Nephron (organoid): Measurements from ENCODE around the gene PLCB1.
A peak's percentile ranks its signal among the peaks of the same experiment; 100 is the strongest.
"Not testable (repeated sequence)": the region's sequence is repeated elsewhere in the genome, so short reads cannot be mapped to it uniquely, and the experiment has no call there.

Experiments used
- H3K27ac Mint-ChIP-seq, 3 experiments: 2 replicates each; pipeline ENCODE4 v1.8.0; 2020; ENCODE audit warnings: mixed read lengths in 3 of 3, mild to moderate bottlenecking in 2 of 3, moderate library complexity in 1 of 3
- H3K27me3 Mint-ChIP-seq: 2 replicates; pipeline ENCODE4 v1.8.0; 2021; ENCODE audit warnings: low read depth, mild to moderate bottlenecking, moderate library complexity, mixed read lengths
- H3K36me3 Mint-ChIP-seq: 2 replicates; pipeline ENCODE4 v1.8.0; 2020; ENCODE audit warnings: low read depth, mixed read lengths
- H3K4me1 Mint-ChIP-seq: 2 replicates; pipeline ENCODE4 v1.8.0; 2020; ENCODE audit warnings: mixed read lengths
- H3K4me3 Mint-ChIP-seq, 3 experiments: 2 replicates each; pipeline ENCODE4 v1.8.0; 2020; ENCODE audit warnings: mild to moderate bottlenecking in 3 of 3, mixed read lengths in 3 of 3, moderate library complexity in 2 of 3
- H3K9me3 Mint-ChIP-seq: 2 replicates; pipeline ENCODE4 v1.8.0; 2020; ENCODE audit warnings: mixed read lengths
- TF ChIP-seq, protein P1 (sequence below), 3 experiments: fragments of 200-600 bp; sonication (generic); IDR thresholded peaks; one replicate each; pipeline ENCODE4 v1.5.0; 2021; ENCODE audit warnings: antibody characterized with exemption in 3 of 3; ENCODE audit not compliant: unreplicated experiment in 3 of 3

The PLCB1 gene

DNA sequence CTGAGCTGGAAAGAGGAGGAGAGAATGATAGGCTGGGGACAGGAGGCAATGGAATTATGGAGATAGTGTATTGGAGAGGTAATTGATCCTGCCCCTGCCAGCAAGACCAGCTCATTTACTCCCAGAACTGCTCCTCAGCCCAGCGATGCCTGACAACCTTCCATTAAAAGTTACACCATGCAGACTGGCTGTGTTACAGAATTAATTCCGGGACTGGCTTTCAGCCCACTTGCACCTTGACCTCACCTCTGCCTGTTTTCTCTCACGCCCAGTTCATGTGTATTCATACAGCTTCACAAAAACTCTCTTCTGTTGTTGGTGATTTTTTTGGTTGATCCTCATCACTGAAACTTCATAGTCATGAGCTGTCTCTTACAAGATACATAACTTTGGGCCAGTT lies 207.3 kb downstream of the PLCB1 start:
- no peaks in the 10 kb centered on the region for H3K9me3 Mint-ChIP-seq
- H3K4me1 Mint-ChIP-seq = peaks cover 18% of the 10 kb centered on the region
- no peak overlapping the region for H3K4me3 Mint-ChIP-seq
- peaks cover 4% of the 10 kb centered on the region for H3K36me3 Mint-ChIP-seq
- H3K27me3 Mint-ChIP-seq = no peaks in the 10 kb centered on the region
- H3K27ac Mint-ChIP-seq = peak overlapping the region in 2 of 3 experiments; percentile 8 to 52
- TF ChIP-seq, protein P1, sequence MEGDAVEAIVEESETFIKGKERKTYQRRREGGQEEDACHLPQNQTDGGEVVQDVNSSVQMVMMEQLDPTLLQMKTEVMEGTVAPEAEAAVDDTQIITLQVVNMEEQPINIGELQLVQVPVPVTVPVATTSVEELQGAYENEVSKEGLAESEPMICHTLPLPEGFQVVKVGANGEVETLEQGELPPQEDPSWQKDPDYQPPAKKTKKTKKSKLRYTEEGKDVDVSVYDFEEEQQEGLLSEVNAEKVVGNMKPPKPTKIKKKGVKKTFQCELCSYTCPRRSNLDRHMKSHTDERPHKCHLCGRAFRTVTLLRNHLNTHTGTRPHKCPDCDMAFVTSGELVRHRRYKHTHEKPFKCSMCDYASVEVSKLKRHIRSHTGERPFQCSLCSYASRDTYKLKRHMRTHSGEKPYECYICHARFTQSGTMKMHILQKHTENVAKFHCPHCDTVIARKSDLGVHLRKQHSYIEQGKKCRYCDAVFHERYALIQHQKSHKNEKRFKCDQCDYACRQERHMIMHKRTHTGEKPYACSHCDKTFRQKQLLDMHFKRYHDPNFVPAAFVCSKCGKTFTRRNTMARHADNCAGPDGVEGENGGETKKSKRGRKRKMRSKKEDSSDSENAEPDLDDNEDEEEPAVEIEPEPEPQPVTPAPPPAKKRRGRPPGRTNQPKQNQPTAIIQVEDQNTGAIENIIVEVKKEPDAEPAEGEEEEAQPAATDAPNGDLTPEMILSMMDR (IDR thresholded peaks at IDR 0.05; ENCODE audit: unreplicated experiment in 3 of 3) = no peak

- no peaks in the 10 kb centered on the region for H3K9me3 Mint-ChIP-seq
- TF ChIP-seq, protein P1 (IDR thresholded peaks at IDR 0.05; ENCODE audit: unreplicated experiment in 3 of 3) = no peak
- H3K27me3 Mint-ChIP-seq = no peaks in the 10 kb centered on the region
- peaks cover 38% of the 10 kb centered on the region for H3K4me1 Mint-ChIP-seq
- H3K4me3 Mint-ChIP-seq = no peak overlapping the region
- H3K27ac Mint-ChIP-seq = peak overlapping the region in 1 of 3 experiments; percentile 51
- H3K36me3 Mint-ChIP-seq = peaks cover 4% of the 10 kb centered on the region
Measured at GRCh38 chr20:8342391-8342790, 210.3 kb downstream of the PLCB1 start.

DNA sequence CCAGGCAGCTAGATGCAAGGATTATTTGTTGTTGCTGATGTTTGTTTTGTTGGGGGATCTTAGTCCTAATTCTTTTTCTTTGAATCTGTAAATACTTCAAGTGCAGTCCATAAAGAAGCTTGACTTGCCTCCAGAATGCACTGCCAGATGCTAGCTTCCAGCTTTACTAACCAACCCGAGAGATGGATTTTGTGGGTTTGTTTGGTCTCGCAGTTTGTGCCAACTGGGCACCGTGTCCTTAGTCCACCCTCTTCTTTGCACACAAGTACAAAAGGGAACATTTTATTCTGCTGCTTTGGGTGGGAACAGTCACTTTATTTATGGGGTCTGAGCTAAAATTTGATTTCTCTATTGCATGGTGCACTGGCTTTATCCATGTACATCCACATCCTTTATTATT lies 212.0 kb downstream of the PLCB1 start:
- TF ChIP-seq, protein P1 (IDR thresholded peaks at IDR 0.05; ENCODE audit: unreplicated experiment in 3 of 3) = no peak
- H3K9me3 Mint-ChIP-seq = no peaks in the 10 kb centered on the region
- H3K27ac Mint-ChIP-seq = peak overlapping the region in 2 of 3 experiments; percentile 65
- H3K4me1 Mint-ChIP-seq = peaks cover 46% of the 10 kb centered on the region
- peaks cover 4% of the 10 kb centered on the region for H3K36me3 Mint-ChIP-seq
- no peaks in the 10 kb centered on the region for H3K27me3 Mint-ChIP-seq
- H3K4me3 Mint-ChIP-seq = no peak overlapping the region

- H3K36me3 Mint-ChIP-seq = peaks cover 4% of the 10 kb centered on the region
- H3K9me3 Mint-ChIP-seq = no peaks in the 10 kb centered on the region
- no peak overlapping the region for H3K4me3 Mint-ChIP-seq
Measured at GRCh38 chr20:8344631-8345030, 212.6 kb downstream of the PLCB1 start.

DNA sequence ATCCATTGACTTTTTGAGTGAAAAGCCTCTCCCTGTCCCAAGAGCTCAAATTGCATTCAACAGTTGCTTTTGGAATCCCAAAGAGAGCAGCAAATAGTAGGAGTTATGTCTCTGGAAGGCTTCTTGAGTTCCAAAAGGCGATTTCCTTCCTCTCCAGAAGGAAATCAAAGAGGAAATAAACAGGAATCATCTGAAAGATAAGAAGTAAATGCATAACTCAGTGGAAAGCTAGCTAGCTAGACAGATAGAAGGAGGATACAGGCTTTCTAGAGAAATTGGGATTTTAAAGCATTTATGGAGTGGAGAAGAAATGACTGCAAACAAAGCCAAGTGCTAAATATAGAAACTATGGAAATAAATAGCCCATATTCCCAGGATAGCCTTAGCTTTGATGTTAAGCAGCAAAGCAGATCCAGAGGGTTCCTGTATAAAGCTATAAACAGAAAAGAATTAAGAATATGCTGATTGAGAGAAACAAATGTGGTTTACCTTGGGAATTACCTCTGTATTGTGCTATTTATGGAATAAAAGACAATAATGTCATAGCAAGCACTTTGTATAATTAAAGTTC lies 214.7 kb downstream of the PLCB1 start:
- TF ChIP-seq, protein P1 (IDR thresholded peaks at IDR 0.05; ENCODE audit: unreplicated experiment in 3 of 3) = no peak
- H3K9me3 Mint-ChIP-seq = no peaks in the 10 kb centered on the region
- peak overlapping the region; percentile 63 to 87 (median 84) for H3K27ac Mint-ChIP-seq
- H3K36me3 Mint-ChIP-seq = no peaks in the 10 kb centered on the region
- peak overlapping the region in 1 of 3 experiments; percentile 17 for H3K4me3 Mint-ChIP-seq
- peaks cover 46% of the 10 kb centered on the region for H3K4me1 Mint-ChIP-seq
- H3K27me3 Mint-ChIP-seq = no peaks in the 10 kb centered on the region

More at GRCh38 chr20:8344631-8345030, 212.6 kb downstream of the PLCB1 start:
- no peaks in the 10 kb centered on the region for H3K27me3 Mint-ChIP-seq
- H3K4me1 Mint-ChIP-seq = peaks cover 46% of the 10 kb centered on the region
- H3K27ac Mint-ChIP-seq = peak overlapping the region; percentile 13 to 65 (median 65)
- TF ChIP-seq, protein P1 (IDR thresholded peaks at IDR 0.05; ENCODE audit: unreplicated experiment in 3 of 3) = no peak

- not testable (repeated sequence) for H3K27me3 Mint-ChIP-seq, H3K9me3 Mint-ChIP-seq, H3K4me3 Mint-ChIP-seq, H3K36me3 Mint-ChIP-seq, H3K27ac Mint-ChIP-seq
- H3K4me1 Mint-ChIP-seq = peaks cover 24% of the 10 kb centered on the region
Measured at GRCh38 chr20:8350225-8350624, 218.2 kb downstream of the PLCB1 start.
